Cardiac muscle cell (in vitro differentiated cells and primary cell): Measurements from ENCODE around the gene LRP8. TPM values are rescaled to one million over a fixed set of nuclear protein-coding genes. Genes with fewer than 3 reads are reported as not detected.

Experiments used
- DNase-seq, 2 donors: peaks; one replicate each; pipeline versions ENCODE4 v3.0.0 to v3.0.0-alpha.2; 2010 to 2017; ENCODE audit warnings: low read depth in 1 of 2, low spot score in 1 of 2
- H3K27ac ChIP-seq: fragments of 200-600 bp; sonication (generic); 2 replicates; pipeline ENCODE4 v1.5.1; 2016
- H3K27me3 ChIP-seq: fragments of 200-600 bp; sonication (generic); 2 replicates; pipeline ENCODE4 v1.6.0; 2016; ENCODE audit warnings: control low read depth
- H3K36me3 ChIP-seq: fragments of 200-600 bp; sonication (generic); 2 replicates; pipeline ENCODE4 v1.5.1; 2016; ENCODE audit warnings: control low read depth
- H3K4me1 ChIP-seq: fragments of 200-600 bp; sonication (generic); 2 replicates; pipeline ENCODE4 v1.8.1; 2017; ENCODE audit warnings: low read depth, mild to moderate bottlenecking, mixed run types
- H3K4me3 ChIP-seq: fragments of 200-600 bp; sonication (generic); 2 replicates; pipeline ENCODE4 v1.5.1; 2016; ENCODE audit warnings: mild to moderate bottlenecking
- H3K9me3 ChIP-seq: fragments of 200-600 bp; sonication (generic); 2 replicates; pipeline ENCODE4 v1.5.1; 2017; ENCODE audit warnings: low read depth, mild to moderate bottlenecking, control low read depth
- CTCF ChIP-seq: IDR thresholded peaks from 2 replicates; pipeline ENCODE4 v1.5.1; 2012; ENCODE audit warnings: low read depth, mild to moderate bottlenecking, low read length
- polyA plus RNA-seq: library from polyadenylated mRNA; unstranded; fragments of >200 nt; fragmentation: Nextera tagmentation; extraction: Ambion mirVana; gene quantifications from 2 replicates; pipeline ENCODE4 v1.2.1, GENCODE V29; 2016
- total RNA-seq: library from RNA; depleted of rRNA; stranded (reverse); fragments of >200 nt; gene quantifications from 2 replicates; pipeline ENCODE4 v1.2.3, GENCODE V29; 2016

The LRP8 gene
- total and polyA plus RNA-seq, 2 experiments from 2014 or later: 5.4 to 9.7 TPM

GRCh38 chr1:53359225-53359933 is 31.5 kb upstream of the LRP8 start:
- Histone ChIP-seq H3K36me3 (no peaks in the 10 kb centered on the region), H3K4me3 (no peak overlapping the region), H3K27me3 (peaks cover 32% of the 10 kb centered on the region), H3K9me3 (no peaks in the 10 kb centered on the region), H3K27ac (no peak overlapping the region), H3K4me1 (no peaks in the 10 kb centered on the region)
- no peak for TF ChIP-seq CTCF
- no peak for DNase-seq

GRCh38 chr1:53356637-53357036 is 28.8 kb upstream of the LRP8 start:
- H3K9me3 ChIP-seq: no peaks in the 10 kb centered on the region
- TF ChIP-seq CTCF: no peak
- DNase-seq: no peak

GRCh38 chr1:53354119-53354518 is 26.2 kb upstream of the LRP8 start:
- H3K4me3 ChIP-seq: no peak overlapping the region
- TF ChIP-seq CTCF: no peak
- DNase-seq: no peak
- H3K4me1 ChIP-seq: no peaks in the 10 kb centered on the region
- no peak overlapping the region for H3K27ac ChIP-seq
- no peaks in the 10 kb centered on the region for H3K36me3 ChIP-seq
- peaks cover 2% of the 10 kb centered on the region for H3K27me3 ChIP-seq
- H3K9me3 ChIP-seq: no peaks in the 10 kb centered on the region

More at GRCh38 chr1:53356637-53357036, 28.8 kb upstream of the LRP8 start:
- Histone ChIP-seq H3K27ac (no peak overlapping the region), H3K4me3 (no peak overlapping the region), H3K27me3 (peaks cover 6% of the 10 kb centered on the region), H3K4me1 (no peaks in the 10 kb centered on the region), H3K36me3 (no peaks in the 10 kb centered on the region)

- H3K27ac ChIP-seq: no peak overlapping the region
- H3K4me3 ChIP-seq: no peak overlapping the region
- no peaks in the 10 kb centered on the region for H3K36me3 ChIP-seq
- H3K27me3 ChIP-seq: no peaks in the 10 kb centered on the region
- no peak for DNase-seq
- peaks cover 6% of the 10 kb centered on the region for H3K4me1 ChIP-seq
- no peaks in the 10 kb centered on the region for H3K9me3 ChIP-seq
- no peak for TF ChIP-seq CTCF
Observed at GRCh38 chr1:53352561-53352960, 24.7 kb upstream of the LRP8 start.

- TF ChIP-seq CTCF: no peak
- no peak for DNase-seq
- no peaks in the 10 kb centered on the region for H3K9me3 ChIP-seq
- H3K36me3 ChIP-seq: no peaks in the 10 kb centered on the region
- H3K27ac ChIP-seq: no peak overlapping the region
- H3K27me3 ChIP-seq: no peaks in the 10 kb centered on the region
- H3K4me1 ChIP-seq: peaks cover 6% of the 10 kb centered on the region
- H3K4me3 ChIP-seq: no peak overlapping the region
Observed at GRCh38 chr1:53350853-53351767, 23.2 kb upstream of the LRP8 start.
